Skin of body (tissue), 2 donors: ENCODE data around the gene LMCD1. TPM values are rescaled to one million over a fixed set of nuclear protein-coding genes. Genes with fewer than 3 reads are reported as not detected.

Source experiments
- DNase-seq: peaks from one replicate; lab custom pipeline; 2025; lab: John Stamatoyannopoulos, UW
- total RNA-seq: library from RNA; depleted of rRNA; stranded (reverse); fragments of >200 nt; gene quantifications from one replicate; pipeline ENCODE4 v1.2.3, GENCODE V29; 2014

The LMCD1 gene, protein sequence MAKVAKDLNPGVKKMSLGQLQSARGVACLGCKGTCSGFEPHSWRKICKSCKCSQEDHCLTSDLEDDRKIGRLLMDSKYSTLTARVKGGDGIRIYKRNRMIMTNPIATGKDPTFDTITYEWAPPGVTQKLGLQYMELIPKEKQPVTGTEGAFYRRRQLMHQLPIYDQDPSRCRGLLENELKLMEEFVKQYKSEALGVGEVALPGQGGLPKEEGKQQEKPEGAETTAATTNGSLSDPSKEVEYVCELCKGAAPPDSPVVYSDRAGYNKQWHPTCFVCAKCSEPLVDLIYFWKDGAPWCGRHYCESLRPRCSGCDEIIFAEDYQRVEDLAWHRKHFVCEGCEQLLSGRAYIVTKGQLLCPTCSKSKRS
- total RNA-seq, result 44.1 TPM

DNA sequence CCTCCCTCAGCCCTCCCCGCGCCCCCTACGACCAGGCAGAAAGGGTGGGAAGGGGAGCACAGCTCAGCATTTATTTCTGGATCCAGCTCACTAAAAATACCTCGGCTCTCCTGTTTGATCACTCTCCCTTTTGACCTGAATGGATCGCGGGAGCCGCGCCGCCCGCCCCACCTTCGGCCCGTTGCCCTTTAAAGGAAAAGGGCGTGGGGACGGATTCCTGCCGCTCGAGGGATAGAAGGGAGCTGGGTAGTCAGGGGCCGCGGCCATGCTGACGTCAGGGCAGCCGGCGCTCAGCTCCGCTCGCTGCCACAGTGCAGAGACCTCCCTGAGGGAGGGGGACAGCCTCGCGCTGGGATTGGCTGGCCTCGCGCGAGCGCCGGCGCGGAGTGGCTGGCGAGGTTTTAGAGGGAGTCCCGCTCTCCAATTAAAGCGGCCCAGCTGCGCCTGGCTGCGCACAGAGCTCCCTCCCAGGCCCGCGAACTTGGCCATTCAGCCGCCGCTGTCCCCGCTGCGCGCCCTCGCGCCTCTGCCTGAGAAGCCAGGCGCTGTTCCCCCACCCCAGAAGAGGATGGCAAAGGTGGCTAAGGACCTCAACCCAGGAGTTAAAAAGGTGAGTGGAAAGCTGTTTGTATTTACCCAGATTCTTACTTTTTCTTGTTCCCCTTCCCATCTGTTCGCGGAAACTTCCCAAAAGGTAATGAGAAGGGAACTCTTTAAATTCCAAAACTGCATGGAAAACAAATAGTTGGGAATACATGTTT is at the start of gene LMCD1:
LMCD1 (plus strand) TSS at position 453 of the 761 bp plus-strand sequence; CDS start at position 569, 116 bp downstream.
- DNase-seq, result peak; percentile 96

DNA sequence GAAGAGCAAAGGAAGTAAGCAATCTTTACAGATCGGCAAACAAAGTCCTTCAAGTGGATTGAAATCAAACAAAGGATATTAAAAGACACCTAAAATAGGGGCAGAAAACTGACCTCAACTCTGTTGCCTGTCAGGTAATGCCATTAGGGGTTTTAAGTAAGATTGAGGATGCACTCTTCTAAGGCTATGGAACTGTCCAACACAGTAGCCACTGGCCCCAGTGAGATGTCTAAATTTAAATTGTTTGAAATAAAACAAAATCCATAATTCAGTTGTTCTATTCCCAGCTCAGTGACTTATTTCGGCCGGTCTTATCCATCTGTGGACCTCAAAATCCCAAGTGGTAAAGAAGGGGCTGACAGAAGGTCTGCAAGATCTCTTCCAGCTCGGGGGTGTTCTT is 49.5 kb upstream of the LMCD1 start:
- DNase-seq, result no peak

DNA sequence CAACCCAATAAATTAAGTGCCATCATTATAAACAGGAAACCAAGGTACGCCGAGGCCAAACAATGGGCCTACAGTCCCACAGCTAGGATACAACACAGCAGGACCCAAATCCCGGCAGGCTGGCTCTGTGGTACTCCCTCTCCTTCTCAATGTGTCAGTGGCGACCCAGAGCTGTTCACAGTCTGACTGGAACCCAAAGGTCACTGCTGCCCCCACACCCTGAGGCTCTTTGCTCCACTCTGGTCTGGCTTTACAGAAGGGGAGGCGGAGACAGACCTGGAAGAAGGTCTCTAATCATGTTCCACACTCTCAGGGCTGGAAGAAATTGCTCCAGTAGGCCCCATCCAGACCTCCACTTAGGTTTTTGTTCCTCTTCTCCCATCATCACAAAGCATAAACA is 48.5 kb upstream of the LMCD1 start:
- DNase-seq, result no peak

DNA sequence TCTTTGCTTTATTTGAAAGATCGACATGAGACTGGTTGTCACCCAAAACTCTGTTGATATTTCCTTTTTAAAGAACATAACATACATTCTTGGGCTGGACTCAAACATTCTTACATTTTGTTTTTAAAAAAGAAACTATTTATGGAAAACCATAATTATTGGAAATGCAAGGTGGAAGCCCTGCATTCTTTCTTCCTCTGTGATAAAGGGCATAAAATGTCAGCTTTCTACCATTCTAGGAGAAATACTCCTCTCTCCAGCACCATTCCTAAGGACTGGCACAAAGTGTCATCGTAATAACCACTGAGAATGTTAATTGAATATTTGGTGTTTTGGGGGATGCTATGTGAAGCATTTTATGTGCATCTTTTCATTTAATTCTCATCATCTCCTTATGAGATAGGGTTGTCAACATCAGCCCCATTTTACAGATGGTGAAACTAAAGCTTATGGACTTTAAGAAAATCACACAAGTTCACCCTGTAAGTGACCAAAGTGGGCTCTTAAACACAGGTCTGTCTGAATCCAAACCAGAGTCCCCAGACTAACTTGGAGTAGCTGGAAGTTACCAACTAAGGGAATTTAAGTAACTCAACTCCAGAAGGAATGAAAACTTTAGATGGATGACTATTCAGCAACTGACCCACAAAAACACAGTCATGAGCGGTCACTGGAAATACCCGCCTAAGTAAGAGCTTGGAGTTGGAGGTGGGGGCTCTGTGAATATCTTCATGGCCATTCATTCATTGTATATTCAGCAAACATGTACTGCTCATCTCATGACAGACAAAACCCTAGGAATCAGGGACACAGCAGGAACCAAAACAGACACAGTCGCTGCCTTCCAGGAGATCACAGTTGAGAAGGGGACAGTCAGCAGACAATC is 45.9 kb upstream of the LMCD1 start:
- no peak for DNase-seq

DNA sequence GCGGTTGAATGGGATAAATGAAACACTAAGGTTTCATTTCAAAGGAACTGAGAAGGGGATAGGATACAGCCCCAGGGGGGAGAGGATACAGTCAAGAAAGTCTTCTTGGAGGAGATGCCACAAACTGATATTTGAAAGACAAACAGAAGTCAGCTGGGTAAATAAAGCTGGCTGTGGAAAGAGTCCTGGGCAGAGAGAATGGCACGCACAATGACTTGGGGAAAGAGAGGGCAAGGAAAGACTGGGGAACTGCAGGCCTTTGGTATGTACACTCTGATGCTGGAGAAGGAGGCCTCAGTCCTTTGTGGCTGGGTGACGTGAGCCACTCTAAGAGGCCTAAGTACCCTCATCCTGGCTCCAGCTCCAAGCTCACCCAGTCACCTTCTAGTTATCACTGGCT is 45.2 kb upstream of the LMCD1 start:
- no peak for DNase-seq

DNA sequence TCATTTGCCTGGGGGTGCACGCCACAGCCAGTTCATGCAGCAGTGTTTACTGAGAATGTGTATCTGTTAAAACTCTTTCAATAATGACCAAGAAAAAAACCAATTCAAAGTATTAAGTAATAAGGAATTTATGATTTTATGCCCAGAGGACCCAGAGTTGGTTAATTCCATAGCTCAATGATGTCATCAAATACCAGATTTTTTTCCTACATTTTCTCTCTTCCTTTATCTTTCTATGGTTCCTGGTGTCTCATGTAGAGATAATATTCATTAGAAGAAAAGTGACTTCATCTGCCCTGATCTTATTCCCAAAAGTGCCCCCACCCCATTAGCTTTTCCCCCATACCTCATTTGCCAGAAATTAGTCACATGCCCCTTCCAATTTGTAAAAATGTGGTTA is 44.6 kb upstream of the LMCD1 start:
- DNase-seq, result peak; percentile 7

DNA sequence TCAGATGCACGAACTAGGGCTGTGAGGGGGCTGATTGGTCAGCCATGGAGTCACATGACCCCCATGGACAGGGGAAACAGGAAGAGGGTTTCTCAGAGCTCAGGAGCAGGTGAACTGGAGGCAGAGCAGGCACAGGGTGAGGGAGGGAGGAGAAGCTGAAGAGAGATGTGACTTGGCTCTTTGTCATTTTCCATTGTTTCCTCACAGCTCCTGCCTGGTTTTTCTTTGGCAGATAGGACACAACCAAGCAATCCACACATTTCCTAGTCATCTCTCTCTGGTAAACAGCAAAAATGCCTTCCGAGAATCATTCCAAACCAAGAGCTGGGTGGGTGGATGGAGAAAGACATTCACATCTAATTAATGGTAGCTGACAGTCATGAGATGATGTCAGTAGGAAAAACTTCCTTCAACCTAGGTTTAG is 43.4 kb upstream of the LMCD1 start:
- no peak for DNase-seq

DNA sequence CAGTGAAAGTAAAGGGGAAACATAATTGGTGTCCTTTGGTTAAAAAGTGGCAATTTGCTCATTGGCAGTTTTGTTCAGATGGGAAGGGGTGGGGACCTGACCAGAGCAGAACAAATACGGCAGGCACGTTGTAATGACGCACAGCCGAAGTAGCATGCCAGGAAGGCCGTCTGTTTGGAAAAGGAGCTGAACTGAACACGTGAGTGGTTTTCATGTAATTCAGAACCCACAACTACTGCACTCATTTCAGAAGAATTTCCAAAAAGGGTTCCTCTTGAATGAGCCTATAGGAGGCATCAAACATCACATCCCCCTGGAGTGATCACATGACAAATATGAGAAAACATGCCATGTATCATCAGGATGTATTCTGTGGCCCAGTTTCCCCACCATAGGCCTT is 42.9 kb upstream of the LMCD1 start:
- DNase-seq, result no peak

DNA sequence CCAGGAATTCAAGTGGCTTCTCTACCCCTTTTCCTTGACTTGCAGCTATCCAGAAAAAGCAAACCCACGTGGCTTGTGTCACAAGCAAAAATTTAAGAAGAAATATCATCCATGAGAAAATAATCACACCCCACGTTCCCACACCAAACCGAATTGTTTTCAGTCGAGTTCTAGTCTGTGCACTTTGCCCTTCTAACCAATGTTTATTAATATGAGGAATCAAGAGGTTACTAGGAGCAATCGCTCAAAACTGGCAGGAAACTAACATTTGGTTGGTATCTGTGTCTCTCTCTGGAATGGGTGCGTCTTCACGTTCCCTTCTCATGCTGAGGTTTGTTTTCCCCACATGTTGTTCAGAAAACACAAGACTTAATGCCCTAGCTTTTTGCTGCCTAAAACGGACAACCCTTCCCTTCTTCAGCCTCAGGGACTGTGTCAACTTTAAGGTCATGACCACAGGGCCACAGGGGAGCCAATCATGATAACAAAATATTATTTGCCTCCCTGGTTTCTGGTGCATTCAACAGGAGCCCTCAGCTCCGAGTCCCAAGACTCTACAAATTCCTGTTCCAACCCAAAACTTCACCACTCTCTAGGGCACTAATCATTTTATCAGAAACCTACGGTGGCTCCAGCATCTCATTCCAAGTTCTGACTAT is 41.4 kb upstream of the LMCD1 start:
- no peak for DNase-seq

DNA sequence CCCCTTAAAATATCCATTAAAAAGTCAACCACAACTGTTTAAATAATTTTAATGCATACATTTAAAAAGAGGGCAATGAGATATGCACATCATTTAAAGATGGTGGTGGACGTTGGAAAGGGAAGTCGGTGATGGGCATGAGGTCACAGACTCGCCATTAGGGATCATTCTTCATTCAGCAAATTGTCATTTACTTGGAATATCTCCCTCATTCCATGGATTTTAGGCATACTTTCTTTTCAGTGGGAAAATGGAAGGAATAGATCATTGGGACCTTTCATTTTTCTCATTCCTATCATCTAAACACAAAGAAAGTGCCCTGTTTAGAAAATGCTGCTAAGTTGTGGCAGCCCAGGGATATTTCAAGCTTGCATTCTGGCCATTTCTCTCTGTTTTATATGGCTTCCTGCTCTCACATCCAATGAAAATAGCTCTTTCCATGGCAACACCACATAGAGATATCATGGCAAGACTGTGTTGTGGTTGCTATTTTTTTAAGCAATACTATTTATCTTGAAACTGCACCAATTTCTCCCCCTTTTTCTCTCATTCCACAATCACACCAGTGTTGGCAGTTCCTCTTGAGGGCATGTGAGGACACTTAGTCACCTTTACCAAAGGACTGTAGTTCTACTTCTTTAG is 40.7 kb upstream of the LMCD1 start:
- DNase-seq, result no peak

DNA sequence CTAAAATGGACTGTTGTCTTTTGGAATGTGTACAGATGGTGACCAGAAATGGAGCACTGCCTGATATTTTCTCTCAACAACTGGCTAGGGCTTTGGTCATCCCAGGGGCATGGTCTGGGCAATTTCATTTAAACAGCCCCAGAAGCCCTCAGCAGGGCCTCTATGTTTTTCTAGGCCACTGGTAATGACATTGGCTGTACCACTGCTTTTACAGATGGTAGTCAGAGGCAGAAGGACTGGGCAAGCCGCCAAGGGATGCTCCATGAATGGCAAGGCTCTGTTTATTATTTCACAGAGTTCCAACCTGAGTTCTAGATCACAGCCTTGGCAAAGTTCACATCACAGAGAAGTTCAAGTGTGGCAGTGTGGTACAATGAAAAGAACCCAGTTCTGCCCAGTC is 37.0 kb upstream of the LMCD1 start:
- no peak for DNase-seq

DNA sequence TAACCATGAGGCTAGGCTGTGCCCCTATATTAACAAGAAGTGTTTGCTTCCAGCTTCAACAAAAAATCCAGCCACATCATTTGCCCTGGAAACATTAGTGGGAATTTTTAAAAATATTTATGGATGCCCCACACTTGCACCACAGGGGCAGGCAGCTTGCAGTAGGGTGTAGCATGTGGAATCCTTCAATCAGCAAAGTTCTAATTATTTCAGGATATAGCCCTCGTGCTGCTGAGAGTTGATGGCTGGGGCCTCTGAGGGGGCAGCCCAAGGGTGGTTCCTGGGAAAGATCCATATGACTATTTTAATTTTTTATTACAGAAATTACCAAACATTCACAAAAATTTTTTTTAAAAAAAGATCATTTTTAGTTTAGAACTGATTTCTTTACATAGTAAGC is 35.1 kb upstream of the LMCD1 start:
- no peak for DNase-seq

DNA sequence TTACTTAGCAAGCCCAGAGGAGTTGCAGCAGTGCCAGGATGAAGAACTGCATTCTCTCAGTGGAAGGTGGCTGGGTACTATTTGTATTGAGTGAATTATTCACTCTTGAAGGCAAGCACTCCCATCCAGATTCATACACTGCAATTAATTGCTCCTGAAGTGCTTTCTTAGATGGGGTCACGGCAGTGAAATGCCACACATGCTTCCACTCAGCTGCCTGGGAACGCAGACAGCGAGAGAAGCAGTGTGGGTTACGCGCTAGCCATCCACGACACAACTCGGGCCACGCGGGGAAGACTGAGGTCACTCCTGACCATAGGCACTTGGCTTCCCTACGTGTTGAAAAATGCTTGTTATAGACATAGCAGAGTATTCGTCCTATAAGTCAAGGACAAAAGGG is 30.8 kb upstream of the LMCD1 start:
- DNase-seq, result no peak

DNA sequence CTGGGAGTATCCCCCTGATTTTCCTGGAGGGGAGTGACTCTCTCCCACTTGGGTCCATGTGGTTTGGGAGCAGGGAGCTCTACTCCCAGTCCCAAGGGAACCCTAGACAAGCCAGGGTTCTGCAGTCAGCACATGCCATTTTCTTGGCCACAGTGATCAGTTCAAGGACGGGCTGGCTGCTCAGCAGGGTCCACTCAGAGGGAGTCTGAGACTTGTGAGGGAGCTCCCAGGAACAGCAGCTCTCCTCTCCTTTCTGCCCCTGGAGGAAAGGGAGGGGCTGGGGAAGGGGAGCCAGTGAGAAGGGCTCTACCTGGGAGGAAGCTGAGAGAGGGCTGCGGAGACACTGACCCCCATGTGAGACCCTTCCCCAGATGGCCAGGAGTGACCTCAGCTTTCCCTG is 29.1 kb upstream of the LMCD1 start:
- no peak for DNase-seq

DNA sequence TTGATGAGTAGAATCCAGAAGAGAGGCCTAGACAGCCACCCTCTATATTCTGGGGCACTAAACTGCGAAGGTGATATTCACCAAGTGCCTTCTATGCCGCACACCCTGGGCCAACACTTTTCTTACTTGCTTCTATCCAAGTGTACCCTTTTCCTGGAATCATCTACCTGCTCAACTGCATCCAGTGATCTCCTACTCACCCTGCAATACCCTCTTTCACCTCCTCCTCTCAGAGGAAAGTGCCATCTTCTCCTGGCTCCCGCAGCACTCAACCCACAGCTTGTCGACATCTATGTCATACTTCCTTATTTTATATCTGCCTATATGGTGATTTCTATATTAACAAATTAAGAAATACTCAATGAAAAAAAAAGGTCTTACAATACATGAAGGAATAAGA is 28.6 kb upstream of the LMCD1 start:
- DNase-seq, result no peak

DNA sequence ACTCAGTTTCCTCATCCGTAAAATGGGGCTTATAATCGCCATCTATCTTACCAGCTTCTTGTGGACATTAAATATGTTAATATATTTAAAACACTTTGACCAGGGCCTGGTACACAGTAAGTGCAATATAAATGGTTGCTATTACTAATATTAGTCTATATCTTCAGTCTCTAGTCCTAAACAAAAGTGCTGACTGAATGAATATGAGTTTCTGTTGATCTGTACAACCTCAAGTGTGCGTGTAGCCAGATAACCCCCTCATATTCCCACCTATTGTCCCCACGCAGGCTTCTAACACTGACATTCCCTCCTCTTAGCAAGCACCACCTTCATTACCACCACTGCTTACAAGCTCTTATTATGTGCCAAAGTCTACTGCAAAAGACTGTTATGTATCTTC is 27.6 kb upstream of the LMCD1 start:
- no peak for DNase-seq

DNA sequence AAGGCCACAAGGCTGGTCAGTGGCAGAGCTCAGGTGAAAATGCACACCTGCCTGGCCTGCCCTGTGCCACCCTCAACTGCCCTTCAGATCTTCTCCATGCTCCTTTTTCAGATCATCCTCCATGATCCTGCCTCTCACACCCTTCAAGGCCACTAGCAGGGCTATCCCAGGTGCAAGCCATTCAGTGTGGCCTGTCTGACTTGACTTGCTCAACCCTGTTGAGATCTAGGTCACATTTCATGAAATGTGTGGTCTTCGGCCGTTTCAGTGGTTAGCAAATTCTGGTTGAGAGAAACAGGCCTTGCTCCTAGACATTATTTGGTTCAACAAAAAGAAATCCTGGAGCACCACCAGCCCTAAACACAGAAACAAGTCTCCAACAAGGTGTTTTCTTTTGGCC is 26.6 kb upstream of the LMCD1 start:
- DNase-seq, result no peak

DNA sequence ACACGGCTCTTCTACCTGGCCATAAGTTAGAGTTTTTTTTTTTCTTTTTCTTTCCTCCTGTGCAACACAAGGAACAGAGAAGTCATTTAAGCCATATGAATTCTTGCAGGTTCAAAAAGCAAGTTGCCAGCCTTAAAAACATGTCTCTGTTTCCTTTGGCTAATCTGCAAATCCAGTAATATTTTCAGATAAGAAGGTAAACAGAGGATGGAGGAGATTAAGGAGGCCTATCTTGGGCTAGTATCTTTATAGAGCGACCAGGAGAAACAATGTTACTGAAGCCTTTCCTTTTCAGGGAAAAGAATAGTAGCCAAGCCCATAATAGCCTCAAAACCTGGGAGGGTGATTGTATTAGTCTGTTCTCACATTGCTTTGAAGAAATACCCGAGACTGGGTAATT is 20.9 kb upstream of the LMCD1 start:
- no peak for DNase-seq

DNA sequence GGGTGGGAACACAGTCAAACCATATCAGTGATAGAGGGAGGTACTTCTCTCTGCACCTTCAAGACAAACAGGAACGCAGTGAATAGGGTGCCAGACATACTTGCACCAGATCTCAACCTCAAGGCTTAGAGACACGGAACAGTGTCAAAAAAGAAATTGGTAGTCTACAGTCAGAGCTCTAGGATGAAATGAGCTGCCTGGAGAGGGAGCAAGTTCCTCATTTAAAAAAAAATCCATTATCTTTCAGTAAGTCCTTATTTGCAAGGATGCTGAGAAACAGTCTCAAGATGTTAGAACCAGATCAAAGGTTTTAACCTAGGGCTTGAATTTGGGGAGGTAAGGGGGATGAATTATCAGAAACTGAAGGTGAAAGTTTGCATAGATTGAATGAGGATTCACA is 20.2 kb upstream of the LMCD1 start:
- no peak for DNase-seq

DNA sequence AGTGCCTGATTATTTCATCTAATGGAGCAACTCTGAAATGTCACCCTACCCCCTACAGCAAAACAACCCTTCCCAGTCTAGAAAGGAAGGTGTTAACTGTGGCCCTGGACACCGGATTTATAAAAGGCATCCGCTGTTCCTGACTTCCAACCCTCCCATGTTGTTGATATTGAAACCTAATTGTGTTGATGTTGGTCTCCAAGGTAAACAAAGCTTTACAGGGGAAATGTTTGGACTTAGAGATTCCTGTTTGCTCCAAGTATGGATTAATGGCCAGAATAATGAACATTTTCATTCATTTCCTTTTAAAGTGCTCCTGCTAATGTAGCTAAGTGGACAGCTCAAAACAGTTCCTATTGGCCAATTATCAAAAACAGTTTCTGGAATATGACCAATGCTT is 19.4 kb upstream of the LMCD1 start:
- DNase-seq, result peak; percentile 21
